ENCODE results near the gene ACOX1.

The ACOX1 gene

DNA sequence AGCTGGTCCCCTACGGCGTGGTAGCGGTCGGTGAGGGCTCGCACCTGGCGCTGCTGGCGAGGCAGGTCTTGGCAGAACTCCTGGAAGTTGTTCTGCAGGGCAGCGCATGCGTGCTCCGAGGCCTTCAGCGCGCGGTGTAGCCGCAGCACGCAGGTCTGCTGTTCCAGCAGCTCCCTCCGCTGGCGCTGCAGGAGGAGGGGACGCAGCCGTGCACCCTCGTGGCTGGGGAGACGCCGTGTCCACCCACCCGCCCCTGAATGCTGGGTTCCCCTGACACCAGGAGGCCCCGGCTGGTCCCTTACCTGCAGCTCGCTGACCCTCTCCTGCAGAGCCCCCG is 35.9 kb upstream of the ACOX1 start:
- no peak for DNase-seq (ENCODE audit: low read depth)
- H3K4me3 ChIP-seq (ENCODE audit: control insufficient read depth, low read depth, low read length) = no peak overlapping the region
- no peak for TF ChIP-seq CTCF (IDR thresholded peaks at IDR 0.05; ENCODE audit: control insufficient read depth, insufficient read depth, low read depth, low read length, missing control alignments)

GRCh38 chr17:76014100-76014924 is 35.3 kb upstream of the ACOX1 start:
- TF ChIP-seq CTCF (IDR thresholded peaks at IDR 0.05; ENCODE audit: control insufficient read depth, insufficient read depth, low read depth, low read length, missing control alignments) = peak; percentile 96
- no peak overlapping the region for H3K4me3 ChIP-seq (ENCODE audit: control insufficient read depth, low read depth, low read length)
- DNase-seq (ENCODE audit: low read depth) = no peak

DNA sequence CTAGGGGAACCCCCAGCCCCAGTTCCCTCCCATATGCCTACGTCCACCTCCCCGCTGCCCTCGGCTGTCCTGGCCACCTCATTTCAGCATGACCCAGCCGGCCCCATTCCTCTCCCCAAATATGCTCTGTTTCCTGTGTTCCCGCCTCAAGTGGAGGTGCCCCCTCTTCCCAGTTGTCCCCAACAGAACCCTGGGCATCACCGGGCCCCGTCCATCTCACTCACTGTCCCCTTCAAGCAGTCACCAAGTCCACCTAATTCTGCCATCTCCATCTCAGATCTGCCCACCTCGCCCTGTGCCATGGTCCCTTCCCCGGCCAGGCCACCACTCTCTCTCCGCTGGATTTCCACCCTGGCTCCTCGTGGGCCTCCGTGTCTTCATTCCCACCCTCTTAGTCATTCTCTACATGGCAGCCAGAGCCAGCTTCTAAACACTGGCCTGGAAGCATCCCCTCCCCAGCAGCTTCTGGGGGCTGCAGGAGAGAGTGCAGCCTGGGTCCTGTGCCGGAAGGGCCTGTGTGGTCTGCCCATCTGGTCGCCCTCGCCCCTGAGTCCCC is 34.5 kb upstream of the ACOX1 start:
- no peak overlapping the region for H3K4me3 ChIP-seq (ENCODE audit: control insufficient read depth, low read depth, low read length)
- DNase-seq (ENCODE audit: low read depth) = no peak
- TF ChIP-seq CTCF (IDR thresholded peaks at IDR 0.05; ENCODE audit: control insufficient read depth, insufficient read depth, low read depth, low read length, missing control alignments) = no peak

- no peak for DNase-seq (ENCODE audit: low read depth)
- TF ChIP-seq CTCF (IDR thresholded peaks at IDR 0.05; ENCODE audit: control insufficient read depth, insufficient read depth, low read depth, low read length, missing control alignments) = no peak
- H3K4me3 ChIP-seq (ENCODE audit: control insufficient read depth, low read depth, low read length) = no peak overlapping the region
These were observed 33.0 kb upstream of the ACOX1 start for GRCh38 chr17:76011951-76012350.

DNA sequence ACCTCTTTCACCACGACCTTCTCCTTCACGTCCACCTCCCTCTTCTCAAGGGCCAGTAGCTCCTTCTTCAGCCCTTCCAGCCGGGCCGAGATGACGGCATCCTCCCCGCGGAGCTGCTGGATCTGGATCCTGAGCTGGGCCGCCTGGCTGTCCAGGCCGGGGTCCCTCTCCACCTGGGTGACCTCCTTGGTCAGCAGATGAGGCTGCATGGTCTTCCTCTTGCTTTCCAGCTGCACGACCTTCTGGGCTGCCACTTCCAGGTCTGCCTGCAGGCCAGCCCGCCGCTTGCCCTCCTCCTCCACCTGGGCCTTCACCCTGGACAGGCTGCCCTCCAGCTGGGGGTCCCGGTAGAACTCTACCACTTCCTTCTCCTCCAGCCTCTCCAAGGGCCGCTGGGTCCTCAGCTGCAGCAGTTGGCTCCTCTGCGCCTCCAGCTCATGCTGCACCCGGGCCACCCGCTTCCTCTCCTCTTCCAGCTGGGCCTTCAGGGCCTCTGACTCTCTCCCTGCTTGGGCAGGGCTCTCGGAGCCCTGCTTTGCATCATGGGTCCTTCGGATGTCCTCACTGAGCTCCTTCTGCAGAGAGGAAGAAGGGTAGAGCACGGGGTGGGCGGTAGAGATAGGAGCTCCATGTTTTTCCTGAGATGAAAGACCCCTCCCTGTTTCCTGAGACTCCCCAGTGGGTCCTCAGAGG is 31.1 kb upstream of the ACOX1 start:
- DNase-seq (ENCODE audit: low read depth) = no peak
- H3K4me3 ChIP-seq (ENCODE audit: control insufficient read depth, low read depth, low read length) = no peak overlapping the region
- no peak for TF ChIP-seq CTCF (IDR thresholded peaks at IDR 0.05; ENCODE audit: control insufficient read depth, insufficient read depth, low read depth, low read length, missing control alignments)

- H3K4me3 ChIP-seq (ENCODE audit: control insufficient read depth, low read depth, low read length) = no peak overlapping the region
- no peak for TF ChIP-seq CTCF (IDR thresholded peaks at IDR 0.05; ENCODE audit: control insufficient read depth, insufficient read depth, low read depth, low read length, missing control alignments)
- no peak for DNase-seq (ENCODE audit: low read depth)
These were observed 30.5 kb upstream of the ACOX1 start for GRCh38 chr17:76009447-76009846.

Data from AG09309 (cell line).